Right lobe of liver (tissue), 4 donors: ENCODE results near the gene REV3L.

Experiments used
- POLR2A ChIP-seq: fragments of 450-650 bp; IDR thresholded peaks from one replicate; pipeline ENCODE4 v1.6.1; 2017; ENCODE audit warnings: antibody characterized with exemption, mild to moderate bottlenecking
- TF ChIP-seq, protein P1 (sequence below), 4 donors: fragments of 200-600 bp in 3 of 4; fragments of 450-650 bp in 1 of 4; IDR thresholded peaks; one replicate each; pipeline versions ENCODE4 v1.5.1 to v1.8.0; 2016 to 2022; ENCODE audit warnings: antibody characterized with exemption in 4 of 4, mild to moderate bottlenecking in 2 of 4
- donor health status: DM: no; HTN: no; CAD: no.
- donor health status: DM: no; HTN: no; CAD: no.
- donor health status: DM: no; HTN: yes; CAD: no.

- TF ChIP-seq, protein P1, sequence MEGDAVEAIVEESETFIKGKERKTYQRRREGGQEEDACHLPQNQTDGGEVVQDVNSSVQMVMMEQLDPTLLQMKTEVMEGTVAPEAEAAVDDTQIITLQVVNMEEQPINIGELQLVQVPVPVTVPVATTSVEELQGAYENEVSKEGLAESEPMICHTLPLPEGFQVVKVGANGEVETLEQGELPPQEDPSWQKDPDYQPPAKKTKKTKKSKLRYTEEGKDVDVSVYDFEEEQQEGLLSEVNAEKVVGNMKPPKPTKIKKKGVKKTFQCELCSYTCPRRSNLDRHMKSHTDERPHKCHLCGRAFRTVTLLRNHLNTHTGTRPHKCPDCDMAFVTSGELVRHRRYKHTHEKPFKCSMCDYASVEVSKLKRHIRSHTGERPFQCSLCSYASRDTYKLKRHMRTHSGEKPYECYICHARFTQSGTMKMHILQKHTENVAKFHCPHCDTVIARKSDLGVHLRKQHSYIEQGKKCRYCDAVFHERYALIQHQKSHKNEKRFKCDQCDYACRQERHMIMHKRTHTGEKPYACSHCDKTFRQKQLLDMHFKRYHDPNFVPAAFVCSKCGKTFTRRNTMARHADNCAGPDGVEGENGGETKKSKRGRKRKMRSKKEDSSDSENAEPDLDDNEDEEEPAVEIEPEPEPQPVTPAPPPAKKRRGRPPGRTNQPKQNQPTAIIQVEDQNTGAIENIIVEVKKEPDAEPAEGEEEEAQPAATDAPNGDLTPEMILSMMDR (IDR thresholded peaks at IDR 0.05), result no peak
- TF ChIP-seq POLR2A, result no peak
These were observed 68.6 kb downstream of the REV3L start for GRCh38 chr6:111414373-111414772.
